HG02938 (cell line): ENCODE results near the gene CLDN5.

Experiments
- ATAC-seq: cut with Tn5 transposase; IDR thresholded peaks from one replicate; pipeline ENCODE4 v1.9.1; 2021; ENCODE audit warnings: mild to moderate bottlenecking, moderate library complexity; ENCODE audit not compliant: unreplicated experiment

Gene CLDN5

DNA sequence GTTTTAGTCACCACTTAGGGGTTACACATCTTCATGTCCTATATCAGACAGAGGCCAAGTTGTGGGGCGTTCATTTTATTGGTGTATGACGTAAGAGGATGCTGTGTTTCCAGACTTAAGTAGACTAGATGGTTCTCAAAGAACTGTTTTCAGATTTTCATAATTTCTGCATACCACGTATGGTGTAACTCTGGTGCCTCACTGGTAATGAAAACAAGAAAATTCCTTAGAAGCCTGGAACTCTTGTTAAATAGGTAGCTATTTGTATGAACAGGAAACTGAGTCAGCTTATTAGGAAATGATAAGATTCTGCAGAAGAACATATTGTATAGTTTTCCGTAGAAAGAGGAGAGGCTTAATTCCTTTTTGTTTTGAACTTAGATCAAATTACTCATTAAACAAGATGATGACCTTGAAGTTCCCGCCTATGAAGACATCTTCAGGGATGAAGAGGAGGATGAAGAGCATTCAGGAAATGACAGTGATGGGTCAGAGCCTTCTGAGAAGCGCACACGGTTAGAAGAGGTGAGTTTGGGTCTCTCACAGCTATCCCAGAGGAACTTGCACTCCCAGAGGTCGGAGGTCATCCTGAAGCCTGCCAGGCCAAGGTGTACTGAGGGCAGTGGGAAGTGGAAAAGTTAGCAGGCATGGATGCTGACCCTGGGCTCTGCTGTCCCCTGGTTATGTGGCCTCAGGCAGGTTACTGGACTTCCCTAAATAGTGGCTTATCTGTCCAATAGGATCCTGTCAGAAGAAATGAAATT lies 40.5 kb downstream of the CLDN5 start:
- no peak for ATAC-seq

DNA sequence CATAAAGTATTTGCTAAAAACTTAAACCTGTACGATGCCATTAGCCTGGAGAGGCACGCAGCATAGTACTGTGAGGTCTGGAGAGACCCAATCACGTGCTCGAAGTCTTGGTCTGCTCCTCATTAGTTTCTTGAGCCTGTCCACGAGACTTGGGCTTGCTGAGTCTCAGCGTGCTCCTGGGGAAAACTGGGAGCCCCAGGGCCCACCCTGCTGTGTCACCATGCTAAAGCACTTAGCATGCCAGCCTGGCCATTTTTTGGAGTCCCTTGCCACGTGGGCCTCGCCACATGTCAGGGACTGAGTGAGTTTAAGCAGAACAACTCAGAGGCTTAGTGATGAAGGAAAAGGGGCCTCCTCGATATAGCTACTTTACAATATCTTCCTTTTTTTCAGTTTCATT lies 41.9 kb downstream of the CLDN5 start:
- ATAC-seq: no peak

DNA sequence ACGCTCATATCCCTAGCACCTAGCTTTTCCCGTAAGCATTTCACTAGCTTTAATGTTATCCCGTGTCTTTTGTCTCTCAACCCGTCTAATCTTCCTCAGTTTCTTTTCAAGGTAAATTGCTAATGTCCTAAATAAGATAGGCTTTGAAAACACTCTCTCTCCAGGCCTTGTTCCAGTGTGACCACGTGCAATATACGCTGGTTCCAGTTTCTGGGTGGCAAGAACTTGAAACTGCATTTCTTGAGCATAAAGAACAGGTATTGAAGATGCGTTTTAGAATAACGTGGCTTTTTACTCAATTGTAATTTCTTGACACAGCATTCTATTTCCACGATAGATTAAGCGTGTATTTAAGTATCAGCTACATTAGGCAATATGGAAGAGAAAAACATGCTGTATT lies 43.4 kb downstream of the CLDN5 start:
- no peak for ATAC-seq

DNA sequence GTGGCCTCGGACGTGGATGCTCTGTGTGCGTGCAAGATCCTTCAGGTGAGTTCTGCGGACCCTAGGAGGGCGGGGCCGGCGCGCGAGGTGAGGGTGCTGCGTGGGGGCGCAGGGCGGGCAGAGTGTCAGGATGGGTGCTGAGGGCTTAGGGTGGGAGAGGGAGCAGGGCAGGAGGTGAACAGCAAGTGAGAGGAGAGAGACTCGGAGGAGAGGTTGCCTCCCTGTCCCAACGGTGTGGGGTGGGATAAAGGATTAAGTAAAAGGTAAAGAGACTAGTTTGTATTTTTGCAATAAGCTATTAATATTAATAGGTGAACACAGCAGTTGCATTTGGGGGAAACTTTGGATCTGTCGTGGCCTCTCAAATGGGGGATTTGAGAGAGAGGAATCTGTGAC lies 44.0 kb downstream of the CLDN5 start:
- ATAC-seq: no peak

DNA sequence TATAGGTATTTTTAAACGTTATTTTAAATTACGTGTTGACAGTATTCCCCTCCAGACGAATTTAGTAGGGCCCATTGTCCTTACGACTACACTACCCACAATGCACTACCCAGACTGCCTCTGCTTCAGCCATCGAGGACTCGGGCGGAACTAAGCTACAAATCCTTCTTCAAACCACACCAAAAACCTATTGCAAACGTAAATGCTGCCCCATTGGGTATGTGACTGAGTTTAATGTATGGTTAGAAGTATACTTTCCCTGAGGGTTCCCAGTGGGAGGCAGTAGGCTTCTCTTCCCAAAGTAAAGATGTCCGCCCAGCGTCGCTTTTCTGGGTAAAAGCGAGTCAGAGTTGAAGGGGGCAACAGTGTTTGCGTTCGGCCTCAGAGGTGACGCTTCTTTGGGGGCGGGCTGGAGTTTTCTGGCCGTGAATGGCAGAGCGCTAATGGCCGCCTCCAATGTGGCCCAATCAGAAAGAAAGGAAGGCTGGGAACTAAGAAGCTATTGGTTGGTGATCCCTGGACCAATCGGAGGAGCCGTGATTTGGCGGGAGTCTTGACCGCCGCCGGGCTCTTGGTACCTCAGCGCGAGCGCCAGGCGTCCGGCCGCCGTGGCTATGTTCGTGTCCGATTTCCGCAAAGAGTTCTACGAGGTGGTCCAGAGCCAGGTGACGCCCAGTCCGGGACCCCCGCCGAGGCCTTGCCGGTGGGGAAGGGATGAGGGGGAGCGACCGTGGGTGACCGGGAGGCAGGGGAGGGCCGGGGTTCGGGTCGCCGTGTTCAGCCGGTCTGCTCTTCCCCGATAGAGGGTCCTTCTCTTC lies 44.6 kb downstream of the CLDN5 start, which contains the start of gene CDC45:
CDC45 (plus strand) TSS at position 566 of the 818 bp plus-strand sequence; CDS start at position 615, 49 bp downstream.
- peak; percentile 89 for ATAC-seq

DNA sequence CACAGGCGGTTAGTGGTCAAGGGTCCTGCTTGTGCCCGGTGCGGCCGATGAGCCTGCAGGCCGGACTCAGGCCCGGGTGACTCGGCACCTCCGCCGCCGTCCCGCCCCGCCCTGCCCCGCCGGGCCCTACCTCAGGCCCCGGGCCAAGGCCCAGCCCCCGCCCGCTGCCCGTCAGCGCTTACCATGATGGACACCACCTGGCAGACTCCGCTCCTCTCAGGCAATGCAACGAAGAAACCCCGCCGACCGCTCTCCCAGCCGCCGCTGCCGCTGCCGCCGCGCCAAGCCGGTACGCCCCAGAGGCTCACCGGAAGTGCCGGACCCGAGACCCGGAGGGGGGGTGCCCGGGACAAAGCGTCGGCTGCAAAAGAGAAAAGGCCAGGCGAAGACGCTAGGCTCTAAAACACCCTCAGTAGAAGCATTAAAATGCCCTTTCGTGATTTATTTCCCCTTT lies 45.3 kb downstream of the CLDN5 start, which contains the start of gene UFD1:
UFD1 (minus strand) TSS at position 293 of the 454 bp plus-strand sequence; CDS start at position 185, 108 bp downstream.
- peak; percentile 37 for ATAC-seq

DNA sequence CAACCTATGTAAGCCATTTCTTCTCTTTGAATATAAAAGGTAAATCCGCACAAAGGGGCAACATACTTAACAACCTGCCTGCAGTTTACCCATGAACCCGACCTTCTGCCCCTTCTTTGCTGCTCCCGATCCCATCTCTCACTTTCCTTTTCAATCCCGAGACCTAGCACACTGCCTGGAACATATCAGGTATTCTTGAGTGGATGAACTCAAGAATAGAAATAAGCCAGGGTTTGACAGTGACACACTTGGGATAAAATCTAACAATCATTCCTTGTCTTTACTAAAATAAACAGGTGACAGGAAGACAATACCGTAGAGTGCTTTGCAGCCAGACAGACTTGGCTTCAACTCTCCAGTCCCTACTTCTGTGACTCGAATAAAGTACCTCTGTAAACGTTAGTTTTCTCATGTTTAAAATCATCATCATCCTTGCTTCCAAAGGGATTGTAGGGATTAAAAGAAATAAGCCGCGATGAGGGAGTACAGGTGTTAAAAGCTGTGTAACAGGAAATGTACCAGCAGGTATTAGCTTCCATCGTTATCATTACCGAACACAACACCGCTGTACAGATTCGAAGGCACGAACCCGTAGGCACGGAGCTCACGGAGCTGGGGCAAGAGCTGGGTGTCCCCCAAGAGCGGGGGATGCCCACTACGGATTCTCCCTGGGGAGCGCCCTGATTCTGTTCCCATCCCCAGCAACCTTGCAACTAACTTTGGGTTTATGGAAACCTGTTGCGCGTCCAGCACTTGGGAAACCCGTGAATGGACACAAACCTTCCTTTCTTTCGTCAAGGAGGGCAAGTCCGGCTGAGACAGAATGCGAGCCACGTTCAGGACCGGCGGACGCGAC lies 45.9 kb downstream of the CLDN5 start:
- no peak for ATAC-seq

DNA sequence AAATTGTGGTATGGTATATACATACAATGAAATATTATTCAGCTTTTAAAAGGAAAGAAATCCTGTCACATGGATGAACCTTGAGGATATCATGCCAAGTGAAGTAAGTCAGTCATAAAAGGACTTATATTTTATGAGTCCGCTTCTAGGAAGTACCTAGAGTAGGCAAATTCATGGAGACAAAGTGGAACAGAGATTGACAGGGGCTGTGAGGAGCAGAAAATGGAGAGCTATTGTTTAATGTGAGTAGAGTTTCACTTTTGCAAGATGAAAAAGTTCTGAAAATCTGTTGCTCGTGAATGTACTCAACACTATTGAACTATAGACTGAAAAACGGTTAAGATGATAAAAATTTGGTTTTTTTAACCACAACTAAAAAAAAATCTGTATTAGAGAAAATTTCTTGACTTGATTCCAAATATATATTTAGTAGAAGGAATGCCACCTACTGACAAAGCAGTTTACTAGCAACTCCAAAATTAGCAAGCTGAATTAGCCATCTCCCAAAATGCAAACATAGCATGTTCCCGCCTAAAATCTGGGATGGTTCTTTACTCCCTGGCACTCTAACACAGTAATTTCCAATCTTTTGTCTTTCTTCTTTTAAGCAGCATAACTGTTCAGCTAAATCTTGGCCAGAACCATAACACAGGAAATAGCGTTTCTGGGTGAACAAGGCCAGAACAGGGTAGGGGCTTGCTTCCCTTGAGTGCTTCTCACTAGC lies 46.7 kb downstream of the CLDN5 start:
- ATAC-seq: no peak

DNA sequence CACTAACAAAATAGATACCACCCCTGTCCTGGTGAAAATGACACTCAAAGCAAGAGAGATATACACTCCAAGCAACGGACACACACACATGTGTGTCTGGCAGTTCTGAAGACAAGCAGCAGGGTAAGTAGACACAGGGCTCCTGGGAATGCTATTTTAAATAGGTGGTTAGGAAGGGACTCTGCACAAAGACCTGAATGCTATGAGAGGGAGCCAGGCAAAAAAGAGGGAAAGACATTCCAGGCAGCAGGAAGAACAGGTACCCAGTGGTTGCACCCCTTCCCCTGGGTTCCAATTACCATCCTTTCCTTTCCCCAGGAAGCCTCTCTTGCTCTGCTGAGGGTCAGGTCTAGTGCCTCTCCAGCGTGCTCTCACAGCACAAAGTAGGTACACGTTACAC lies 48.2 kb downstream of the CLDN5 start:
- no peak for ATAC-seq

DNA sequence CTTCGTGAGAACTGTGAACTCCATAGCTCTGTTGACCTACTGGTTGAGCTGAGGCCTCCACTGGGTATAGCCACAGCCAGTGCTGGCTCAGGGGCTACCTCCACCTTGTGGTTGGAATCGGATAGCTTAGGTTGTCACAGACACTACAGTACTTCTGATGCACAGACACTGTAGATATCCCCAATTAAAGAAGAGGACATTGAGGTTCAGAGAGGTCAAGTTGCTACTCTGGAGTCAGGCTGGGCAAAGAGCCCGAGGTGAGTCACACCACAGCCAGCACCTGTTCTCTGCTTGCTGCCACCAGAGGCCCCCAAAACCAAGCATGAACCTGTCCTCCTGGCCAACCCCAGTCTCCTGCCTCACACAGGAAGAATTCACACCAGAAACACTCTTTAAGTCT lies 50.6 kb downstream of the CLDN5 start:
- ATAC-seq: no peak
